ENCODE results near the gene UCN2.

Gene UCN2, protein sequence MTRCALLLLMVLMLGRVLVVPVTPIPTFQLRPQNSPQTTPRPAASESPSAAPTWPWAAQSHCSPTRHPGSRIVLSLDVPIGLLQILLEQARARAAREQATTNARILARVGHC

GRCh38 chr3:48563382-48563918 lies at the start of gene UCN2:
UCN2 (minus strand) TSS chr3:48563781; CDS start chr3:48563124, 657 bp downstream.
- no peak for DNase-seq

GRCh38 chr3:48612309-48612708 lies 48.7 kb upstream of the UCN2 start:
- DNase-seq = no peak

DNA sequence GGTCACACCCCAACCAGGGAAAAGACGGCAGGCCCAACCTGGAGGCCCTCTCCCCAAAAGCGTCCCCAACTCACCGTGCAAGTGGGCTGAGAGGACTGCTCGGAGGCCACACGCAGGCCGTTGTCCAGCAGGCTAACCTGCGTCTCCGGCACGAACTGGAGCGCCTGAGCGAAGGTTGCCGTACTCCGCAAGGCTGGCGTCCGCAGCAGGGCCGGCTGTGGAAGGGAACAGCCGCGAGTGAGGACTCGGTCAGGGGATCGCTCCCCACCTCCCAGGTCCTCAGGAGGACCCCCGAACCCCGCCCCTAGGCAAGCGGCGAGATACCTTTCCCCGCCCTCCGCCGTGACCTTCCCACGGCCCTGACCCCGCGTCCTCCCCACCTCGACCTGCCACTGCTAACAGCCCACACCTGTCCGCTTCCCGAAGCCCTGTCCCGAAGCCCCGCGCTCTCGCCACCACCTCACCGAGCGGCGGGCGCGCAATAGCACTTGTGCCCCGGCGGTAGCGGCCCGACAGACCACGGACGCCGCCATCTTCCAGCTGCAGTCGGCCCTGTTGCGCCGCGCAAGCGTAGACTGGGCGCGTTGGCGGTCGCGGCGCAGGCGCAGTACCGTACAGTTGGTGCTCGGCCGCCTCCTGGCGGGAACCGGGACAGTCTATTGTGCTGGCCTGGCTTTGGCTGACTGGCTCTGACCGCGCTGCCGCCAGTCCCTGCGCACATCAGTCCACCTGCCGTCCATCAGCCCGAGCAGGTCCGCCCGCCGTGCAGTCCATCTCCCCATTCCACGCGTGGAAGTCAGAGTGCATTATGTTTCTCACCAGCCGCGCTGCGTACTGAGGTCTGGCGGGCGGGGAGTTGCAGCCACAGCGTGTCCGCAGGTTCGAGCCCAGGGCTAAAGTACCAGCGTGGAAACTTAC lies 45.8 kb upstream of the UCN2 start, which contains the start of gene UQCRC1:
Gene UQCRC1, minus strand, starts transcription at position 559 of the 918 bp plus-strand sequence. Its CDS starts 26 bp downstream, at position 533.
- DNase-seq = peak; percentile 91 to 94

GRCh38 chr3:48607519-48607918 lies 43.9 kb upstream of the UCN2 start:
- DNase-seq = peak in 1 of 2 donors; percentile 46

DNA sequence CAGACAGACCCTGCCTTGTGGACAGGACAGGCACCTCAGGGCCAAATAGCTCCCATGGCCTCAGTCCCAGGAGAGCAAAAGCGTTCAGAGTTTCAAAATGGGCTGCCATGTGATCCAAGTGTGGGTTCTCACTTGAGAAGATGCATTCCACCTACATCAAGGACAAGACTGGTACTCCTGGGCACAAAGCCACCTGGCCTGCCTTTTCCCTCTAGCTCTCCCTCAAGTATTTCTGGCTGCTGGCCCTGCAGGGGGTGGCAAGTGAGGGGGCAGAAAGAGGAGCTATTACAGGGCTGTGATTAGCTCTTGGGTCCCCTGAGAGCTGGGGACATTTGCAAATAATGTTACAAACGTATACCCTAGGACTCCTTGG lies 38.0 kb upstream of the UCN2 start:
- DNase-seq = no peak

- DNase-seq = no peak
Measured at GRCh38 chr3:48600711-48601621, 37.4 kb upstream of the UCN2 start.

DNA sequence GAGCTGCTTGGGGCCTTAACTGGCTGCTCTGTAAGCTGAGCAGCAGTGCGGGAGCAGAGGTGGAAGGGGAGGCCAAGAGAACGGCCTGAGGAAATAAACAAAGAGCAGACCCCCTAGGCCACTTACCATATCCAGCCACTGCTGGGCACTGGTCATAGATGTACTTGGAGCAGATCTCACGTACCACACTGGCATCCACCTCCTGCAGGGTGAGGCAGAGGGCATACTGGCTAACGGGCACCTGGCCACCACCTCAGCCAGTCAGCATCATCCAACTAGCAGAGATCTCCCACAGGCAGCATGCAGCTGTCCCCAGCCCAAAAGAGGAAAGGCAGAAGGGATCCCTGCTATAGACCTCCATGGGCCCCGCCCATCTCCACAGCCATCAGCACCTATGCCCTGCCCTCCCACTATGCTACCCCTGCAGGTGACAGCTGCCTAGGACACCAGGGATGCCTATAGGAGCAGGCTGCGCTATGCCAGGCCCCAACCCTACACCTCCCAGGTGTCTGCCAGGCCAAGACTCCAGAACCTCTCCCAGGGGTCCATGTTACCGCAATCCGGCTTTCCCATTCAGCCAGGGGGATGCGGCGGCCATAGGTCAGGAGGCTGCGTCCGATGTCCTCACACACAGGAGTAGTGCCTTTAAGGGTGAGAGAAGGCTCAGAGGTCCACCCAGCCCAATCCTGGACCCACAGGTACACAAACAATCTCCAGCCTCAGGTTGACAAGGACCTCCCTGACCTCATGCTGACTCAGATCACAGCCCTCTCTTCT lies 36.1 kb upstream of the UCN2 start:
- no peak for DNase-seq

GRCh38 chr3:48599077-48599501 lies 35.5 kb upstream of the UCN2 start:
- no peak for DNase-seq

DNA sequence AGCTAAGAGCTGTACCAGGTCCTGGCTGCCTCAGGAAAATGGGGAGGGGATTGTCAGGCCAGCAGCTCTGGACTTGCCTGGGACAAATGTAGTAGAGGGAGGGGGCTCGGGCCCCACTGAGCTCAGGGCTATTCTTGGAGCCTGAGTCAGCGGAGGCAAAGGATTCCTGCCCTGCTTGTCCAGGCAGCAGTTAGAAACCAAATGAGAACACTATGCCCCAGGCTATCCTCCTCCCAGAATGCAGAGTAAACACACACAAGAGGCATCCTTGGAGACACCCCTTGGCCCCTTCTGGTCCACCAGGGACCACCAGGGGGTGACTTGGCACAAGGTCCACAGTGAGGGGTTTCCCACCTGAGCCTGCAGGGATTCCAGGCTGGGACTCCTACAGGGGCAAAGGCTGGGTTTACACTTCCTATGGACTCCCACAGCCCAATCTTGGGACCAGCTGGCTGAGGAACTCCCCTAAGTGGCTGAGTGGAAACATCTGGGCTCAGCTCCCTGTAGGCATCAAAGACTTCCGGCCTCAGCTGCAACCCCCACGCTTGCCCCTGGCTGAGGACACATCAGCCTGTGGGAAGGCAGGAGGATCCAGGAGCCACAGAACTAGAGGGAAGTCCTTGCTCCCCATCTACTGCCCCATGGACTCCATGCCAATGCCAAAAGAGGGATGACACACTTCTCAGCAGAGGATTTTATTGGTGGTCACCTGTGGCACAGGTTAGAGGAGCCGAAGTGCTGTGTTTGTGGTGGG lies 34.9 kb upstream of the UCN2 start:
- no peak for DNase-seq

DNA sequence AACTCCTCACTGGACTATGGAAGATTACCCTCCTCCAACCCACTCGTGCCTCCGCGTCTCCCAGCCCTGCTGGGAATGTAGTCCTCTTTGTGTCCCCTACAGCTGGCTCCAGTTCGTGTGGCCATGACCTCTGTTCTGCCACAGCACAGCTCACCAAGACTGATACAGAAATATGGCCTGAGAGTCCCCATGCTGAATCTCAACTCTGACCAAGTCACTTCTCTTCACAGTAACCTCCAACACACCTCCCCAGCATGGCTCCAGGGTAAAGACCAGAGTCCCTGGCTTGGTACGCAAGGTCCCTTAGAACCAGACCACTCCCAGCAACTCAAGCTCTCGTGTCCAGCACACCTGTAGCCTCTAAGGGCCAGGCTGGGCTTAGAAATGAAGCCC lies 33.8 kb upstream of the UCN2 start:
- no peak for DNase-seq

- DNase-seq = no peak
Measured at GRCh38 chr3:48596676-48597407, 33.3 kb upstream of the UCN2 start.

- DNase-seq = no peak
Measured at GRCh38 chr3:48596157-48596556, 32.6 kb upstream of the UCN2 start.

DNA sequence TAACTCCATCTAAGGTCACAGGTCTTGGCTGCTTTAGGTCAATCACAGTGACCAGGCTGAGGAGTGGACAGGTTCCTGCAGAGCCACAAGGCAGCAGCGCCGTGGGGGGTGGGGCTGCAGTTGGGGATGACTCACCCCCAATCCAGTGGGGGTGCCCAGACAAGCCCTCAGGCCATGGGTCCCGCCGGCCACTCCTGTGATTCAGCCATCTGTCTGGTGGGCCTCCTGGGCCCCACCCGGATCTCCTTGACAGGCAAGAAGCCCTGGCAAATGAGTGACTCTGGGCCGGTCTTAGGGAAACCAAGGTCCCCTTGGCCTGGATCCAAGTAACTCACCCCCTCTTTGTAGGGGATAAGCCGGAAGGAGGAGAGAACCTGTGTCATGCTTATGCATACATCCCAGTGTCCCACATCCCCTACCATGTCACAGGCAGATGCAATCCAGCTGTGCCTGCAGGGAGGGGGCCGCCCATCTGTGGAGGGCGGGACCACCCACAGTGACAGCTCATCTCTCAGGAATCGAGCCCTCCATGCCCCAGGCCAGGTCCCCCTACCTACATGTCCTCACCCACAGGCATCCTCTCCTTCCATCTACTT lies 32.0 kb upstream of the UCN2 start:
- DNase-seq = no peak

GRCh38 chr3:48595075-48595525 lies 31.5 kb upstream of the UCN2 start, which contains the start of gene COL7A1:
COL7A1 (minus strand) TSS chr3:48595329; CDS start chr3:48595159, 170 bp downstream.
- DNase-seq = no peak

DNA sequence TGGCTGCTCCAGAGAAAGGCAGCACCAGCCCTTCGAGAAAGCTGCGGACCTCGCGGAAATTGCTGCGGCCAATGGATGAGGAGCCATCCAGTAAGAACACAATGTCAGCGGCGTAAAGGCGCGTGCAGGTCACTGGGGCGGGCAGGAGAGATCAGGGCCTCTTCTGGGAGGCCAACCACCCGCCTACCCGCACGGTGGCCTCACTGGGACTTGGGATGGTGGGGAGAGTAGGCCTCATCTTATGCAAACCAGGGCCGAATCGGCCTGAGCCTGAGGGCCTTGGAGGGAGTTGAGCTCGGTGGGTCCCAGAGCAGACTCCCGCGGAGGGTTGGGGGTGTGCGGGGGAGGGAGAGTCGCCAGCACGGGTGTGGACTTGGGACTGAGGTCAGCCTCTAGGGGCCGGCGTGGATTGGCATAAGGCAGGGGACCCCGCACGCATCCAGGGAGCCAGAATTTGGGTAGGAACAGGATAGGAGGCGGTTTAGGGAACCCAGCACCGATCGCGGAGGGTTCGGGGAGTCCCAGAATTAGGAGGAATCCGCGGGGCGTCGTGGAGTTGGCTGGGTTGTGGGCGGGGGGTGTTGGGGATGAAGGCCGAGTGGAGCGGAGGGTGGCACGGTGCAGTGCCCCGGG lies 31.0 kb upstream of the UCN2 start:
- DNase-seq = no peak

DNA sequence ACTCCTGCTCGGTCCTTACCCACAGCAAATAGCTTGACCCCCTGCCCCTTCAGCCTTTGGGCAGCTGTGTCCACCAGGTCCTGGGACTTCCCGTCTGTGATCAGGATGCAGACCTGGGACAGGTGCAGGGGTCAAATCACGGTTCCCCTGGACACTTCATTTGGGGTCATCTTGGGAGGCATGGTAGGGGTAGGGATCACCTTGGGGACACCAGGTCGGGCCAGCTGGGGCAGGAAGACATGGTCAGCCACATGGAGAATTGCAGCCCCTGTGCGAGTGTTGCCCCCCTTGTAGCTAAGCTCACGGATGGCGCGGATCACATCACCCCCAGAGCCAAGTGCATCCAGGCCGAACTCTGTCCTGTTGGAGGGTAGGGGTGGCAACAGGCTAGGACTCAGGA lies 29.8 kb upstream of the UCN2 start:
- DNase-seq = no peak

- DNase-seq = no peak
Measured at GRCh38 chr3:48592519-48593087, 29.0 kb upstream of the UCN2 start.

- DNase-seq = no peak
Measured at GRCh38 chr3:48591886-48592518, 28.4 kb upstream of the UCN2 start.

DNA sequence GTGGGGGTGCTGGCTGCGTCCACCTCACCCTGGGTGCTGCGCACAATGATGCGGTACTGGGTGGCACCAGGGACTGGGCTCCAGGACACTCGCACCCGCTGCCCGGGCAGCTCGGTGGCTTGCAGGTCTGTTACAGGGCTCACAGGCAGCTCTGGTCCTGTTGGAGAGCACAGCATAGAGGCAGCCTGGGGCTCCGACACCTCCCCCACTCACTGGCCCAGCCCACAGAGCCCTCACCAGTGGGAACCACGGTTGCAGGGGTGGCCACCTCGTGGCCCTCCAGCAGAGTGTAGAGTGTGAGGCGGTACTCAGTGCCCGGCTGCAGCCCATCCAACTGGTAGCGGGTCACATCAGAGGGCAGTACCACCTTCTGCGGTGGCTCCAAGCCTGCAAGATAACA lies 27.9 kb upstream of the UCN2 start:
- no peak for DNase-seq
